Endothelial cell of umbilical vein (primary cell): Measurements from ENCODE around the gene WDFY2. TPM values are rescaled to one million over a fixed set of nuclear protein-coding genes. Genes with fewer than 3 reads are reported as not detected.
"Not testable (repeated sequence)": the region's sequence is repeated elsewhere in the genome, so short reads cannot be mapped to it uniquely, and the experiment has no call there.

Experiments used
- BruUV-seq: library from RNA; stranded (reverse); fragments of 400-500 nt; replicated peaks from 2 replicates; lab custom pipeline; 2021; lab: Mats Ljungman, UMichigan
- CTCF ChIA-PET: fragments of 300-600, 350-600 bp; sonication (Branson Sonifier 250); formaldehyde crosslinking; loops from one replicate; lab custom pipeline; 2021; ENCODE audit warnings: antibody characterized with exemption, inconsistent platforms; lab: Charles Lee
- POLR2A ChIA-PET: fragments of 300-600, 350-600 bp; sonication (Branson Sonifier 250); formaldehyde crosslinking; loops from one replicate; lab custom pipeline; 2021; ENCODE audit warnings: antibody characterized with exemption, inconsistent platforms; lab: Charles Lee
- DNase-seq: peaks from one replicate; pipeline ENCODE4 v3.0.0-alpha.2; 2011; ENCODE audit warnings: low read depth, low spot score
- FAIRE-seq: peaks from 2 replicates; lab custom pipeline; 2011; peaks lifted over from hg19 to GRCh38; lab: Jason Lieb, UNC
- H2AFZ ChIP-seq: 2 replicates; pipeline ENCODE4 v1.6.0; 2012; ENCODE audit warnings: low read depth, low read length, control low read depth, inconsistent platforms
- H3K27ac ChIP-seq: 2 replicates; pipeline ENCODE4 v1.5.1; 2011; ENCODE audit warnings: low read depth, mild to moderate bottlenecking, control low read depth, low read length, moderate library complexity; ENCODE audit not compliant: insufficient read depth
- H3K27me3 ChIP-seq, 2 experiments: 2 replicates each; pipeline versions ENCODE4 v1.6.0 to v1.6.1; 2011; ENCODE audit warnings: low read length in 2 of 2, mixed read lengths in 1 of 2; ENCODE audit not compliant: control insufficient read depth in 2 of 2, insufficient read depth in 2 of 2
- H3K36me3 ChIP-seq, 2 experiments: 2 replicates in 1 of 2; 3 replicates in 1 of 2; pipeline ENCODE4 v1.5.1; 2011; ENCODE audit warnings: low read length in 2 of 2, mild to moderate bottlenecking in 1 of 2, moderate library complexity in 1 of 2; ENCODE audit not compliant: control insufficient read depth in 2 of 2, insufficient read depth in 2 of 2; ENCODE audit errors: extremely low read depth in 1 of 2
- H3K4me1 ChIP-seq: 3 replicates; pipeline ENCODE4 v1.5.1; 2011; ENCODE audit warnings: mild to moderate bottlenecking, low read length; ENCODE audit not compliant: control insufficient read depth, insufficient read depth; ENCODE audit errors: extremely low read depth
- H3K4me2 ChIP-seq: 2 replicates; pipeline ENCODE4 v1.6.1; 2011; ENCODE audit warnings: low read length, control low read depth, mixed read lengths; ENCODE audit not compliant: insufficient read depth
- H3K4me3 ChIP-seq, 3 experiments: fragments of 200-600 bp in 1 of 3; sonication (generic), shearing (Covaris generic) in 1 of 3; replicated peaks in 1 of 3; 2 replicates each; pipeline ENCODE4 v1.5.1; 2011 to 2016; ENCODE audit warnings: control low read depth in 3 of 3, low read length in 3 of 3, mild to moderate bottlenecking in 2 of 3, inconsistent platforms in 1 of 3, low read depth in 1 of 3, moderate library complexity in 1 of 3; ENCODE audit not compliant: insufficient read depth in 1 of 3
- H3K79me2 ChIP-seq: 2 replicates; pipeline ENCODE4 v1.6.0; 2012; ENCODE audit warnings: low read length, inconsistent platforms; ENCODE audit not compliant: control insufficient read depth, insufficient read depth
- H3K9ac ChIP-seq: replicated peaks from 2 replicates; pipeline ENCODE3; 2011; ENCODE audit warnings: low read length, control low read depth; ENCODE audit not compliant: insufficient read depth; ENCODE audit errors: extremely low read depth
- H3K9me1 ChIP-seq: replicated peaks from 3 replicates; pipeline ENCODE4 v1.6.0; 2011; ENCODE audit warnings: mild to moderate bottlenecking, low read length; ENCODE audit not compliant: control insufficient read depth, insufficient read depth; ENCODE audit errors: extremely low read depth
- H3K9me3 ChIP-seq: replicated peaks from 2 replicates; pipeline ENCODE4 v1.5.1; 2012; ENCODE audit warnings: low read length, inconsistent platforms; ENCODE audit not compliant: control insufficient read depth, insufficient read depth
- H4K20me1 ChIP-seq: replicated peaks from 2 replicates; pipeline ENCODE3; 2011; ENCODE audit warnings: mild to moderate bottlenecking, low read length; ENCODE audit not compliant: control insufficient read depth, insufficient read depth; ENCODE audit errors: extremely low read depth
- EZH2 ChIP-seq: IDR thresholded peaks from 2 replicates; pipeline ENCODE4 v1.6.1; 2012; ENCODE audit warnings: borderline replicate concordance, low read depth, mild to moderate bottlenecking, moderate library complexity, low read length, inconsistent platforms; ENCODE audit not compliant: severe bottlenecking
- FOS ChIP-seq: IDR thresholded peaks from 2 replicates; pipeline ENCODE4 v1.6.1; 2011; ENCODE audit warnings: mild to moderate bottlenecking, low read length, moderate library complexity, borderline replicate concordance; ENCODE audit not compliant: insufficient read depth
- GATA2 ChIP-seq: IDR thresholded peaks from 2 replicates; pipeline ENCODE4 v1.7.0; 2011; ENCODE audit warnings: low read depth, mild to moderate bottlenecking, moderate library complexity, mixed read lengths, low read length; ENCODE audit not compliant: insufficient read length, insufficient read depth
- JUN ChIP-seq: IDR thresholded peaks from 2 replicates; pipeline ENCODE4 v1.6.1; 2011; ENCODE audit warnings: borderline replicate concordance, low read depth; ENCODE audit not compliant: insufficient read length, insufficient read depth
- MAX ChIP-seq: IDR thresholded peaks from 2 replicates; pipeline ENCODE4 v1.6.1; 2011; ENCODE audit not compliant: insufficient read depth, insufficient read length
- MYC ChIP-seq: IDR thresholded peaks from one replicate; pipeline ENCODE4 v1.6.1; 2011; ENCODE audit warnings: mild to moderate bottlenecking, low read depth, low read length
- POLR2AphosphoS5 ChIP-seq: IDR thresholded peaks from 2 replicates; pipeline ENCODE4 v1.6.1; 2012; ENCODE audit warnings: low read depth, mild to moderate bottlenecking, control low read depth, low read length, moderate library complexity; ENCODE audit not compliant: insufficient read depth
- dilution Hi-C: fragments of 300-500 bp; cut with MboI; formaldehyde crosslinking; loops from one replicate; pipeline ENCODE4 v1.15.0; 2019; ENCODE audit warnings: low sequenced_read_pairs; ENCODE audit not compliant: extremely low pct_ligation_motif_present
- intact Hi-C: fragments of 100-400 bp; cut with micrococcal nuclease; formaldehyde crosslinking; loops from one replicate; pipeline ENCODE4 v1.10.0; 2022
- polyA plus RNA-seq, 4 experiments: library from polyadenylated mRNA; depleted of rRNA in 3 of 4; stranded (reverse) in 3 of 4; unstranded in 1 of 4; fragments of >200 nt; gene quantifications; 2 replicates each; pipeline versions ENCODE4 v1.2.1 to v1.2.3, GENCODE V29; 2011 to 2012; ENCODE audit warnings: missing spikeins in 1 of 4
- total RNA-seq: library from RNA; stranded (reverse); gene quantifications from 2 replicates; pipeline ENCODE4 v1.2.3, GENCODE V29; 2021
- TF ChIP-seq, protein P1 (sequence below), 2 donors: IDR thresholded peaks; 1 replicate in 1 of 2; 2 replicates in 1 of 2; pipeline ENCODE4 v1.5.1; 2011; ENCODE audit warnings: low read length in 2 of 2, mild to moderate bottlenecking in 2 of 2, moderate library complexity in 2 of 2, control low read depth in 1 of 2, inconsistent platforms in 1 of 2, low read depth in 1 of 2; ENCODE audit not compliant: insufficient read depth in 1 of 2; ENCODE audit errors: extremely low read depth in 1 of 2

WDFY2 gene
- total and polyA plus RNA-seq, 2 donors (not counting 3 experiments of a cell fraction or from before 2014, with no cell fraction given): 2.1 to 5.5 TPM

GRCh38 chr13:51647067-51647466, 62.8 kb downstream of the WDFY2 start:
- no TSS peak for BruUV-seq
- TF ChIP-seq MAX (no peak), MYC (no peak), EZH2 (no peak), FOS (no peak), GATA2 (no peak), JUN (no peak), POLR2AphosphoS5 (no peak)
- TF ChIP-seq, protein P1, sequence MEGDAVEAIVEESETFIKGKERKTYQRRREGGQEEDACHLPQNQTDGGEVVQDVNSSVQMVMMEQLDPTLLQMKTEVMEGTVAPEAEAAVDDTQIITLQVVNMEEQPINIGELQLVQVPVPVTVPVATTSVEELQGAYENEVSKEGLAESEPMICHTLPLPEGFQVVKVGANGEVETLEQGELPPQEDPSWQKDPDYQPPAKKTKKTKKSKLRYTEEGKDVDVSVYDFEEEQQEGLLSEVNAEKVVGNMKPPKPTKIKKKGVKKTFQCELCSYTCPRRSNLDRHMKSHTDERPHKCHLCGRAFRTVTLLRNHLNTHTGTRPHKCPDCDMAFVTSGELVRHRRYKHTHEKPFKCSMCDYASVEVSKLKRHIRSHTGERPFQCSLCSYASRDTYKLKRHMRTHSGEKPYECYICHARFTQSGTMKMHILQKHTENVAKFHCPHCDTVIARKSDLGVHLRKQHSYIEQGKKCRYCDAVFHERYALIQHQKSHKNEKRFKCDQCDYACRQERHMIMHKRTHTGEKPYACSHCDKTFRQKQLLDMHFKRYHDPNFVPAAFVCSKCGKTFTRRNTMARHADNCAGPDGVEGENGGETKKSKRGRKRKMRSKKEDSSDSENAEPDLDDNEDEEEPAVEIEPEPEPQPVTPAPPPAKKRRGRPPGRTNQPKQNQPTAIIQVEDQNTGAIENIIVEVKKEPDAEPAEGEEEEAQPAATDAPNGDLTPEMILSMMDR (IDR thresholded peaks at IDR 0.05; ENCODE audit: extremely low read depth in 1 of 2, insufficient read depth in 1 of 2, low read depth in 1 of 2, low read length in 2 of 2): no peak
- intact Hi-C loops: no loop called here
- DNase-seq: no peak
- Histone ChIP-seq H3K36me3 (no peaks in the 10 kb centered on the region), H4K20me1 (no peaks in the 10 kb centered on the region), H3K4me1 (peaks cover 28% of the 10 kb centered on the region), H3K9me3 (no peaks in the 10 kb centered on the region), H3K27me3 (no peaks in the 10 kb centered on the region), H2AFZ (no peak overlapping the region), H3K9me1 (no peaks in the 10 kb centered on the region), H3K27ac (no peak overlapping the region), H3K79me2 (no peaks in the 10 kb centered on the region), H3K4me2 (no peak overlapping the region), H3K4me3 (no peak overlapping the region), H3K9ac (no peak overlapping the region)
- CTCF ChIA-PET: interaction anchor here (0.7 kb wide), 1 partner anchor 189 kb away, joined by 3 read pairs; no protein-coding TSS in a partner anchor
- FAIRE-seq: no peak
- POLR2A ChIA-PET: no interaction called here
- dilution Hi-C loops: no loop called here

GRCh38 chr13:51652193-51652592, 67.9 kb downstream of the WDFY2 start:
- H3K4me1 ChIP-seq, H3K27ac ChIP-seq, DNase-seq, POLR2A ChIA-PET, BruUV-seq, H3K9ac ChIP-seq, H3K27me3 ChIP-seq, H4K20me1 ChIP-seq, H3K36me3 ChIP-seq, dilution Hi-C loops, H3K9me1 ChIP-seq, H3K9me3 ChIP-seq, H3K4me2 ChIP-seq, H3K4me3 ChIP-seq, H2AFZ ChIP-seq, H3K79me2 ChIP-seq, intact Hi-C loops, FAIRE-seq: not testable (repeated sequence)
- CTCF ChIA-PET: interaction anchor here (1.7 kb wide), 1 partner anchor 12 kb away, joined by 3 read pairs; no protein-coding TSS in a partner anchor
